Stimulated activated CD4-positive, alpha-beta T cell treated with anti-CD3 and anti-CD28 coated beads, Interleukin-15, amount 100 ng/mL, for 1 hour (primary cell): ENCODE measurements around the gene NPAS3.

Experiments
- DNase-seq, 2 donors: peaks; one replicate each; pipeline ENCODE4 v3.0.0-alpha.2; 2020; ENCODE audit warnings: low read depth in 1 of 2, low spot score in 1 of 2

The NPAS3 gene

GRCh38 chr14:33465846-33466700, 527.4 kb downstream of the NPAS3 start:
- DNase-seq = no peak

- no peak for DNase-seq
Measured at GRCh38 chr14:33467971-33468370, 529.3 kb downstream of the NPAS3 start.

DNA sequence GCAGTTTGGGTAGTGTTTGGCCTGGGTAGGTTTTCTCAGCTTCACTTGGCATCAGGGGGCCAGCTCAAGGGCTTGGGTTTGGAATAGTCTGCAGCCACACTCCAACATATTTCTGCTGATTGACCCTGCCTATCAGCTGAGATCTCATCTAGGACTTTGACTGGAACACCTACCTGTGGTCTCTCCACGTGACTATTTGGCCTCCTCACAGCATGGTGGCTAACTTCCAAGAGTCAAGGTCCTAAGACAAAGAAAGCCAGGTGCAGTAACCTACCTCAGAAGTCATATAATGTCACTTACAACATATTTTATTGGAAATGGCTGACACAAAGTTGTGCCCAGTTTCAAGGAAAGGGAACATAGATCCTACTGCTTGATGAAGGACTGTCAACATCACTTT, 531.2 kb downstream of the NPAS3 start:
- DNase-seq = no peak

DNA sequence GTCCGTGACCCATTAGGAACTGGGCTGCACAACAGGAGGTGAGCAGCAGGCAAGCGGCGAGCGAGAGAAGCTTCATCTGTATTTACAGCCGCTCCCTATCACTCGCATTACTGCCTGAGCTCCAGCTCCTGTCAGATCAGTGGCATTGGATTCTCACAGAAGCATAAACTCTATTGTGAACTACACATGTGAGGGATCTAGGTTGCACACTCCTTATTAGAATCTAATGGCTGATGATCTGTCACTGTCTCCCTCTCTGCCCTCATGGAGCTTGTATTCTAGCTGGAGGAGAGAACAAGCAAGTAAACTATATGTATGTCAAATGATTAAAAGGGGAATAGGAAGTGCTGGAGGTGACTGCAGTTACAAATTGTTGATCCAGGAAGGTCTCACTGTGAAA, 533.1 kb downstream of the NPAS3 start:
- no peak for DNase-seq

- DNase-seq = no peak
Measured at GRCh38 chr14:33475623-33476022, 536.9 kb downstream of the NPAS3 start.

DNA sequence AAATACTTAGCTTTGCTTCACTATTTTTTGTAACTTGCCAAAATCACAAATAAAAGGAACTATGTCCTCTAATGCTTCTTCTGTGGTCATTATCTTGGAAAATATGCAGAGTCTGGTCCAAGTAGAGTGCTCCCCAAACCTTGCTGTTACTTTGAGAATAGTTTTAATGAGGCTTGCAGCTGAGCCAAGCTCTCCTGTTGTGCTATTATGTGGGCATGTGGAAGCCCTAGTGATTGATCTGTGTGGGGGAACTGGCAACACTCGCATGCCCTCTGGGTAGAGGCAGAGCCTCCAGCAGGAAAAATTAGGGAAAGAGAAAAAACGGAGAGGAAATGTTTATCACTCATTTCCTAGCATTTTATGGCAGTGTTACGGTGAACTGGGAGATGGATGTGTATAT, 539.1 kb downstream of the NPAS3 start:
- DNase-seq = no peak

- DNase-seq = no peak
Measured at GRCh38 chr14:33480071-33480886, 541.6 kb downstream of the NPAS3 start.

DNA sequence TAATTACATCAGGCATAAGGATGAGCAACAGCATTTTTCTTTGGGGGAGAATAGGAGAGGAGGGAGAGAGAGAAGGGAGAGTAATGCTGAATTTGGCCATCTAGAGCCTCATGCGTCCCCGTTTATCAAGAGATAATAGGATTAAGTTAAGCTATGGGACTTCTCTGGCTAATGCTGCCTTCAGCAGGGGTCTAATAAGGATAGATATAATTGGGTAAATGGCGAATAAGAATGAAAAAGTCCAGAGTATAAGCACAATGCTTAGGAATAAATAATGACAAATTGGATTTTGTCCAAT, 542.2 kb downstream of the NPAS3 start:
- no peak for DNase-seq

- DNase-seq = no peak
Measured at GRCh38 chr14:33483110-33483509, 544.4 kb downstream of the NPAS3 start.

- DNase-seq = no peak
Measured at GRCh38 chr14:33483541-33483940, 544.9 kb downstream of the NPAS3 start.

- DNase-seq = no peak
Measured at GRCh38 chr14:33484264-33484663, 545.6 kb downstream of the NPAS3 start.

GRCh38 chr14:33486332-33486890, 547.7 kb downstream of the NPAS3 start:
- no peak for DNase-seq

GRCh38 chr14:33488582-33488981, 549.9 kb downstream of the NPAS3 start:
- DNase-seq = no peak

DNA sequence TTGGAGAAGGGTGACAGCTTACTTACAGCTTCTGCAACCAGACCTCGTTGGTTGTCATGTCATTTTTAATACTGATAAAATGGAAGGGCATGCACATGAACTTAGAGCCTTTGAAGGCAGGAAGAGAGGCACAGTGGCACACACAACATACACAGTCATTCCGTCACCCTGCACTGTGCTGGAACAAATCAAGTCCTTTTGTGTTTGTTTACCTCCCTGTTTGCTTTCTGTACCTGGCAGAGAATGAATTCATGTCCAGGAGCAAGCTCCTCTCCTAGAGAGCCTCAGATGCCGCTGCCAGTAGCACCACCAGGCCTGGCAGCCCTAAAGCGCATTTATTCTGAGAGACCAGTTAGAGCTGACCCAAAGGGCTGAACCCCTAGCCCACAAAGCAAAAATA, 551.9 kb downstream of the NPAS3 start:
- no peak for DNase-seq

DNA sequence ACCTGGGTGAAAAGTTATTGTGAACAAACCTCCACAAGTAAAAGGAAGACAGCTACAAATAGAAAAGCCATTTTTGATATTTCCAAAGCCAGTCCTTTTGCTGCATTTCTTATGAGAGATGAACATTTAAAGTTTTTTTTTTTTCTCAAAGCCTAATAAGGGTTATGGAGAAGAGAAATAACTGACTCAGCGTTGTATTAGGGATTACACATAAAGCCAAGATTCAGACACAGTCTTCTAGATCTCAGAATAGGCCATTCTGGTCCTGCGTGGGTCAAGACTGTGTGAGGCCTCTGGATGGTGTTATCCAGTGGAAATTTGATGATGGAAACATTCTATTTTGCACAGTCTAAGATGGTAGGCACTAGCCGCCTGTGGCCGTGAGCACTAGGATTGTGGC, 552.4 kb downstream of the NPAS3 start:
- DNase-seq = no peak

GRCh38 chr14:33492491-33492890, 553.8 kb downstream of the NPAS3 start:
- no peak for DNase-seq

DNA sequence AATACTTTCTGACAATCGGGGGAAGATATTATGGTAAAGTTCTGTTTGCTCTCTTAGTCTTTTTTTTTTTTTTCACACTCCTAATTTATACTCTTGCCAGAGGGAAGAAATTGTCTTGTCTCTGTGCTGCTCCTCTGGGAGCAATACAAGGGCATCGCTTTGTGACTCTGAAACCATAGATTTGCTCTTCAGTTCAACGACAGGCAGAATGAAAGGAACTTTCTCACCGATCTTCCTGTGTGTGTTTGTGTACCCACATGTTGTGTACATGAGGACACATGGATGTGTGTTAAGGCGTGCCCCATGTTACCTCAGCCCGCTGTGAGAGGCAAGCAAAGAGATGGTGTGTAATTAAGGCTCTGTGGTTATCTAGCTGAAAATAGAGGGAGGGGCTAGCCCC, 554.6 kb downstream of the NPAS3 start:
- no peak for DNase-seq

GRCh38 chr14:33493990-33494389, 555.3 kb downstream of the NPAS3 start:
- DNase-seq = no peak

DNA sequence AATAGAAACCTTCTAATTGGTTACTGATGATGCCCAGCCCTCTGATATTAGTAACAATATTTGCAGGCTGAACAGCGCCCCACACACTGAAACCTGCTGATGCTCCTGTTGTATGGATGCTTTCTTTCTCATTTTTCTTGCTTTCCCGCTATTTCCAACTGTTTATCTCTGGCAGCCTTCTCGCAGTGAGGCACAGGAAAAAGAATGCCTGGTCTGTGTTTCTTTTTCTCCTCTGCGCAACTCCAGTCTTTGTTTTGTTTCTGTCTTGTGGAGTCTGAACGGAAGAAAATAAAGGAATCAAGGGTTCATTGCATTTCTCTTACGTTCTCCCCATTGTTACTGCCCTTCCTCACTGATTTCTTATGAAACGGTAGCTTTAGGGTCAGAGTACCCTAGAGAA, 561.0 kb downstream of the NPAS3 start:
- DNase-seq = no peak

DNA sequence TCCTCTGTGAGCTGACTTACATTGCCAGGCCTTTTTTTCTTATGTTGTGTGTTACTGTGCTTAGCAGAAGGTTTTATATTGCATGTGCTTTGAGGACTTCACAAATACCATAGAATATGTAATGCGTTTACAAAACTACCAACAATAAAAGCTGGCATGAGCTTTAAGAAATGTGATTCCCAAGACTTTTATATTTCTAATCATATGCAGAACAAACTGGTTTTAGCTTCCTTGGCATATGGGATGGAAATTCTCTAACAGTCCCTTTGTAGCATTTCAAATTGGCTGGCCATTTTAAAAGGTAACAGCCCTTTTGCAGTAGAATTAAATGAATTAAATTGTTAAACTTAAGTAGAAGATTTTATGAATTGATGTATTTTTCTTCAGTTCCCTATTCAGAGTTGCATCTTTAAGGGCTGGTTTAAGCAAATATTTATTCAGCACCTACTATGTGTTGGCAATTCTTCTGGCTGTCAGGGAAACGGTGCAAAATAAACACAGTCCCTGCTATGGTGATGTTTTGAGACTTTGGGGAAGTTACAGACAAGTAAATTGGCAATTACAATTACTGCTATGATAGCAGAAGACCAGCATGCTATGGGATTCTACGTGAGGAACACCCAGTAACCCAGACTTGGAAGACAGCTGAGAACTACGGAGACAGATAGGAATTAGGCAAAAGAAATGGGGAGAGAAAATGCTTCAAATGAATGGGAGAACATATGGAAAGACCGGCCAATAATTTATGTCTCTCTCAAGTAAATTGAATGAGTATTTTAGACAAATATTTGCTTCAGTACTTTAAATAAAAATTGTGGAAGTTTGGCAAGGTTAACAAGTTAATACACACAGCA, 565.8 kb downstream of the NPAS3 start:
- DNase-seq = no peak

DNA sequence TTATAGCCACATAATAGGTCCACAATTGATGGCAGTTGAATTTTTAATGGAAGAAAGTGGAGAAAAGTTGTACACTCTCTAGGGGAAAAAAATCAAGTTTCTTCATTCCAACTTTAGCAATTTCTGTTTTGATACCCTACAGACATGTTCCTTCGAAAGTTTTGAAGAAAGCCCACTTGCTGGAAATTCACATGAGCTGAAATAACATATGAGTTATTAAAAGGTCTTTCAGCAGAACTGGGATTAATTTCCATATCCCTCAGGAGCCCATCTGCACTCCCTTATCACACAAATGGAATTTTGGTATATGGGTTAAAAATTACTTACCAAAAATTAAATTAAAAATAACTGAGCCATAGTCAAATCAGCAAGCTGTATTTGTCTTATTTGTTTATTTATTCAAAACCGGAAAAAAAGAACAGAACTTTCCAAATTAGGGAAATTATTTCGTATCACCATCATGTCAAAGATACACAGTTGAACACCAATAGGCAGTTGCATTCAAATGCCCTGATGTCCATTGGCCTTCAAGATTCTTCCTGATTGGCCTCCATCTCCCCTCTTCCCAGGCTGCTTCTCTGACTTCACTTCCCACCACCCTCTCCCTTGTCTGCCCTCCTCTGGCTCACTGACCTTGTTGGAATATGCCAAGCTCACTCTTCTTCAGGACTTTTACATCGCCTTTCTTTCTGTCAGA, 566.7 kb downstream of the NPAS3 start:
- no peak for DNase-seq
